K562 (cell line): ENCODE measurements around the gene PPAN. TPM values are rescaled to one million over a fixed set of nuclear protein-coding genes. Genes with fewer than 3 reads are reported as not detected.

Source experiments
- ARID1B ChIP-seq: fragments of 450-650 bp; IDR thresholded peaks from 2 replicates; pipeline ENCODE4 v1.6.1; 2016; ENCODE audit warnings: antibody characterized with exemption, mild to moderate bottlenecking, inconsistent platforms
- GABPB1 ChIP-seq: sonication (generic); formaldehyde crosslinking; IDR thresholded peaks from 2 replicates; pipeline ENCODE4 v1.8.0; 2022; ENCODE audit warnings: mild to moderate bottlenecking, missing genetic modification reagents
- GMEB1 ChIP-seq: fragments of 250-450 bp; sonication (Bioruptor Pico); IDR thresholded peaks from 2 replicates; pipeline ENCODE4 v1.4.0; 2020; ENCODE audit warnings: mild to moderate bottlenecking
- HDAC2 ChIP-seq: fragments of 450-650 bp; IDR thresholded peaks from 2 replicates; pipeline ENCODE4 v1.6.1; 2016; ENCODE audit warnings: mild to moderate bottlenecking
- HINFP ChIP-seq: fragments of 450-650 bp; conservative IDR thresholded peaks from 2 replicates; pipeline ENCODE4 v1.6.1; 2016; ENCODE audit warnings: missing genetic modification characterization, low read depth, mild to moderate bottlenecking, control low read depth, missing compliant biosample characterization
- MTA2 ChIP-seq: fragments of 450-650 bp; IDR thresholded peaks from 2 replicates; pipeline ENCODE4 v1.6.1; 2016; ENCODE audit warnings: low read depth
- OTX1 ChIP-seq: fragments of 450-650 bp; formaldehyde crosslinking; IDR thresholded peaks from 2 replicates; pipeline ENCODE4 v1.4.0; 2022; ENCODE audit warnings: mild to moderate bottlenecking
- POLR2H ChIP-seq: IDR thresholded peaks from 2 replicates; pipeline ENCODE4 v1.6.1; 2016; ENCODE audit warnings: missing genetic modification characterization, low read depth, mild to moderate bottlenecking, control low read depth, missing compliant biosample characterization, moderate library complexity
- POLR3G ChIP-seq: IDR thresholded peaks from 2 replicates; pipeline ENCODE4 v1.6.1; 2011; ENCODE audit not compliant: insufficient read length, insufficient replicate concordance; ENCODE audit errors: extremely low read depth
- RBM22 ChIP-seq: fragments of 200-400 bp; formaldehyde crosslinking; IDR thresholded peaks from 2 replicates; pipeline ENCODE4 v1.6.1; 2018; ENCODE audit warnings: low read length, low read depth; ENCODE audit not compliant: poor library complexity, severe bottlenecking
- TCF15 ChIP-seq: fragments of 250-450 bp; sonication (Bioruptor Pico); IDR thresholded peaks from 2 replicates; pipeline ENCODE4 v1.8.0; 2022; ENCODE audit warnings: moderate library complexity, mild to moderate bottlenecking, inconsistent platforms
- U2AF2 ChIP-seq: fragments of 200-400 bp; formaldehyde crosslinking; optimal IDR thresholded peaks from 2 replicates; pipeline ENCODE3; 2017; ENCODE audit warnings: low read depth, mild to moderate bottlenecking, low read length
- UBTF ChIP-seq, 2 experiments: IDR thresholded peaks; 2 replicates each; pipeline ENCODE4 v1.6.1; 2012; ENCODE audit warnings: improper control_type of control experiment in 2 of 2, low read depth in 2 of 2, low read length in 2 of 2, borderline replicate concordance in 1 of 2
- ZBTB43 ChIP-seq: sonication (generic); formaldehyde crosslinking; IDR thresholded peaks from 2 replicates; pipeline ENCODE4 v1.8.0; 2023; ENCODE audit warnings: mild to moderate bottlenecking, missing genetic modification reagents
- ZBTB7A ChIP-seq: IDR thresholded peaks from 2 replicates; pipeline ENCODE4 v1.6.1; 2011; ENCODE audit warnings: low read depth, mild to moderate bottlenecking, low read length, moderate library complexity, borderline replicate concordance; ENCODE audit not compliant: control insufficient read depth
- ZNF165 ChIP-seq: fragments of 250-450 bp; sonication (Bioruptor Pico); IDR thresholded peaks from 2 replicates; pipeline ENCODE4 v1.4.0; 2020; ENCODE audit warnings: borderline replicate concordance
- ZNF224 ChIP-seq: sonication (generic); formaldehyde crosslinking; IDR thresholded peaks from 2 replicates; pipeline ENCODE4 v1.8.0; 2022; ENCODE audit warnings: mild to moderate bottlenecking, missing genetic modification reagents
- ZNF584 ChIP-seq: fragments of 200-800 bp; sonication (Bioruptor generic); IDR thresholded peaks from 2 replicates; pipeline ENCODE4 v1.6.1; 2016; ENCODE audit warnings: low read depth, mild to moderate bottlenecking, missing genetic modification characterization, missing compliant biosample characterization
- ZNF586 ChIP-seq: fragments of 450-650 bp; formaldehyde crosslinking; conservative IDR thresholded peaks from 2 replicates; pipeline ENCODE4 v1.4.0; 2020; ENCODE audit warnings: mild to moderate bottlenecking, moderate library complexity
- ZNF785 ChIP-seq: fragments of 250-450 bp; sonication (Bioruptor Pico); IDR thresholded peaks from 2 replicates; pipeline ENCODE4 v1.4.0; 2020; ENCODE audit warnings: mild to moderate bottlenecking
- polyA plus RNA-seq, 8 experiments: library from polyadenylated mRNA; depleted of rRNA in 4 of 8; stranded (reverse) in 5 of 8; unstranded in 3 of 8; fragments of >200 nt; fragmentation: Nextera tagmentation in 2 of 8; fragmentation: Illumina TruSeq in 1 of 8; extraction: Ambion mirVana in 2 of 8; extraction: Trizol in 1 of 8; gene quantifications; 2 replicates each; pipeline versions ENCODE4 v1.2.1 to v1.2.3, GENCODE V29; 2011 to 2014; ENCODE audit warnings: inconsistent platforms in 1 of 8, missing spikeins in 1 of 8
- total RNA-seq, 7 experiments: library from RNA; depleted of rRNA in 6 of 7; stranded (reverse); fragments of >200 nt in 6 of 7; fragmentation: Illumina TruSeq in 2 of 7; extraction: Trizol in 2 of 7; gene quantifications; 2 replicates each; pipeline versions ENCODE4 v1.2.1 to v1.2.3, GENCODE V29; 2011 to 2021; ENCODE audit warnings: low replicate concordance in 1 of 7

Gene PPAN
- total and polyA plus RNA-seq, 9 of the 15 experiments (the other 6 are each of a cell fraction or from before 2014, with no cell fraction given): 2.2 to 129 (median 59.1) TPM

GRCh38 chr19:10106100-10106936 is at the start of gene PPAN (continued):
- TF ChIP-seq GMEB1 (peak; percentile 43; the same call in 1 of the 2 replicates), UBTF (IDR thresholded peaks at IDR 0.05; ENCODE audit: borderline replicate concordance in 1 of 2, low read depth in 2 of 2, low read length in 2 of 2) (no peak), ARID1B (no peak), RBM22 (peak; percentile 100), ZNF785 (CRISPR knock-in tag) (no peak), ZBTB7A (no peak), OTX1 (no peak), U2AF2 (no peak), ZNF165 (CRISPR knock-in tag) (no peak), TCF15 (CRISPR knock-in tag) (no peak), ZNF586 (CRISPR knock-in tag) (no peak), ZNF584 (no peak), HINFP (no peak), HDAC2 (peak; percentile 76), ZBTB43 (CRISPR knock-in tag) (no peak), POLR2H (tag) (0 out of 2 replicates have a peak, but pooled peaks have one; percentile 11), POLR3G (no peak), ZNF224 (CRISPR knock-in tag) (no peak), GABPB1 (CRISPR knock-in tag) (peak; percentile 99), MTA2 (no peak)
